Caco-2 (cell line): ENCODE results near the gene UBE2E2. TPM values are rescaled to one million over a fixed set of nuclear protein-coding genes. Genes with fewer than 3 reads are reported as not detected.

Source experiments
- BruUV-seq: library from RNA; stranded (reverse); fragments of 400-500 nt; replicated peaks from 2 replicates; lab custom pipeline; 2021; lab: Mats Ljungman, UMichigan
- CTCF ChIA-PET: fragments of 300-600 bp; sonication (Branson Sonifier 250); formaldehyde crosslinking; loops from one replicate; lab custom pipeline; 2022; ENCODE audit warnings: antibody characterized with exemption; lab: Charles Lee
- POLR2A ChIA-PET: fragments of 300-600 bp; sonication (Branson Sonifier 250); formaldehyde crosslinking; loops from one replicate; lab custom pipeline; 2022; ENCODE audit warnings: antibody characterized with exemption; lab: Charles Lee
- DNase-seq, 2 experiments: peaks; one replicate each; pipeline versions ENCODE4 v3.0.0 to v3.0.0-alpha.2; 2020 to 2022
- H3K27me3 ChIP-seq: replicated peaks from 2 replicates; pipeline ENCODE4 v1.6.0; 2011; ENCODE audit warnings: low read length; ENCODE audit not compliant: control insufficient read depth, insufficient read depth
- H3K36me3 ChIP-seq: 2 replicates; pipeline ENCODE4 v1.5.1; 2011; ENCODE audit warnings: low read length; ENCODE audit not compliant: control insufficient read depth, insufficient read depth
- H3K4me1 ChIP-seq: fragments of 250-450 bp; sonication (Bioruptor Pico); 2 replicates; pipeline ENCODE4 v1.5.1; 2020; ENCODE audit warnings: mild to moderate bottlenecking
- H3K4me3 ChIP-seq: 2 replicates; pipeline ENCODE4 v1.5.1; 2011; ENCODE audit warnings: low read depth, mild to moderate bottlenecking, control low read depth, low read length
- H3K9me3 ChIP-seq: fragments of 250-450 bp; sonication (Bioruptor Pico); 2 replicates; pipeline ENCODE4 v1.5.1; 2020; ENCODE audit warnings: mild to moderate bottlenecking, moderate library complexity
- H3K27ac Mint-ChIP-seq: one replicate; pipeline ENCODE4 v1.8.0; 2022; ENCODE audit warnings: mixed read lengths; ENCODE audit not compliant: unreplicated experiment
- H3K27me3 Mint-ChIP-seq: one replicate; pipeline ENCODE4 v1.8.0; 2022; ENCODE audit warnings: mixed read lengths; ENCODE audit not compliant: insufficient read depth, unreplicated experiment
- H3K36me3 Mint-ChIP-seq: one replicate; pipeline ENCODE4 v1.8.0; 2022; ENCODE audit warnings: mild to moderate bottlenecking, mixed read lengths; ENCODE audit not compliant: insufficient read depth, unreplicated experiment
- H3K4me1 Mint-ChIP-seq: one replicate; pipeline ENCODE4 v1.8.0; 2022; ENCODE audit warnings: low read depth, mixed read lengths; ENCODE audit not compliant: unreplicated experiment
- H3K4me3 Mint-ChIP-seq: one replicate; pipeline ENCODE4 v1.8.0; 2022; ENCODE audit warnings: mild to moderate bottlenecking, moderate library complexity, mixed read lengths; ENCODE audit not compliant: unreplicated experiment
- H3K9me3 Mint-ChIP-seq: one replicate; pipeline ENCODE4 v1.8.0; 2022; ENCODE audit warnings: mixed read lengths; ENCODE audit not compliant: unreplicated experiment
- CTCF ChIP-seq, 2 experiments: fragments of 200-600 bp in 1 of 2; IDR thresholded peaks; 1 replicate in 1 of 2; 2 replicates in 1 of 2; pipeline versions ENCODE4 v1.5.1 to v1.8.0; 2011 to 2022; ENCODE audit warnings: antibody characterized with exemption in 1 of 2, control low read depth in 1 of 2, inconsistent platforms in 1 of 2, low read depth in 1 of 2, low read length in 1 of 2, mild to moderate bottlenecking in 1 of 2, moderate library complexity in 1 of 2; ENCODE audit not compliant: insufficient read depth in 1 of 2, severe bottlenecking in 1 of 2, unreplicated experiment in 1 of 2
- intact Hi-C: fragments of 100-400 bp; cut with micrococcal nuclease; formaldehyde crosslinking; loops from one replicate; pipeline ENCODE4 v1.10.0; 2022; ENCODE audit not compliant: unreplicated experiment
- total RNA-seq: library from RNA; stranded (reverse); gene quantifications from 2 replicates; pipeline ENCODE4 v1.2.3, GENCODE V29; 2022

Gene UBE2E2
- total RNA-seq, 1 experiment from 2014 or later, result 83.8 TPM

GRCh38 chr3:23587513-23587912 lies 384.4 kb downstream of the UBE2E2 start:
- intact Hi-C loops, result no loop called here
- no peak overlapping the region for H3K4me3 ChIP-seq
- Mint-ChIP-seq H3K27ac (no peak overlapping the region), H3K4me1 (no peaks in the 10 kb centered on the region), H3K9me3 (peaks cover 9% of the 10 kb centered on the region), H3K36me3 (no peaks in the 10 kb centered on the region), H3K27me3 (no peaks in the 10 kb centered on the region), H3K4me3 (no peak overlapping the region)
- TF ChIP-seq CTCF (IDR thresholded peaks at IDR 0.05; ENCODE audit: insufficient read depth in 1 of 2, low read depth in 1 of 2, low read length in 1 of 2, severe bottlenecking in 1 of 2, unreplicated experiment in 1 of 2), result no peak
- POLR2A ChIA-PET, result no interaction called here
- BruUV-seq, result no TSS peak
- H3K36me3 ChIP-seq, result no peaks in the 10 kb centered on the region
- CTCF ChIA-PET, result no interaction called here
- H3K4me1 ChIP-seq, result no peaks in the 10 kb centered on the region
- DNase-seq, result no peak
- no peaks in the 10 kb centered on the region; the same call in 1 of the 2 replicates for H3K9me3 ChIP-seq
- H3K27me3 ChIP-seq, result no peaks in the 10 kb centered on the region

- no peaks in the 10 kb centered on the region for H3K36me3 Mint-ChIP-seq
- CTCF ChIA-PET, result no interaction called here
- no peaks in the 10 kb centered on the region for H3K4me1 Mint-ChIP-seq
- H3K27ac Mint-ChIP-seq, result no peak overlapping the region
- POLR2A ChIA-PET, result no interaction called here
- Histone ChIP-seq H3K4me3 (no peak overlapping the region), H3K9me3 (no peaks in the 10 kb centered on the region; the same call in 1 of the 2 replicates), H3K27me3 (no peaks in the 10 kb centered on the region), H3K36me3 (no peaks in the 10 kb centered on the region), H3K4me1 (no peaks in the 10 kb centered on the region)
- no peaks in the 10 kb centered on the region for H3K27me3 Mint-ChIP-seq
- TF ChIP-seq CTCF (IDR thresholded peaks at IDR 0.05; ENCODE audit: insufficient read depth in 1 of 2, low read depth in 1 of 2, low read length in 1 of 2, severe bottlenecking in 1 of 2, unreplicated experiment in 1 of 2), result no peak
- no peak overlapping the region for H3K4me3 Mint-ChIP-seq
- H3K9me3 Mint-ChIP-seq, result no peaks in the 10 kb centered on the region
- intact Hi-C loops, result no loop called here
- no TSS peak for BruUV-seq
- DNase-seq, result no peak
Measured at GRCh38 chr3:23588547-23588946, 385.4 kb downstream of the UBE2E2 start.

GRCh38 chr3:23589602-23590001 lies 386.5 kb downstream of the UBE2E2 start:
- CTCF ChIA-PET, result no interaction called here
- intact Hi-C loops, result no loop called here
- TF ChIP-seq CTCF (IDR thresholded peaks at IDR 0.05; ENCODE audit: insufficient read depth in 1 of 2, low read depth in 1 of 2, low read length in 1 of 2, severe bottlenecking in 1 of 2, unreplicated experiment in 1 of 2), result no peak
- Histone ChIP-seq H3K4me3 (no peak overlapping the region), H3K27me3 (no peaks in the 10 kb centered on the region), H3K4me1 (no peaks in the 10 kb centered on the region), H3K9me3 (no peaks in the 10 kb centered on the region), H3K36me3 (no peaks in the 10 kb centered on the region)
- DNase-seq, result no peak
- no peaks in the 10 kb centered on the region for H3K36me3 Mint-ChIP-seq
- POLR2A ChIA-PET, result no interaction called here
- no peaks in the 10 kb centered on the region for H3K4me1 Mint-ChIP-seq
- H3K4me3 Mint-ChIP-seq, result no peak overlapping the region
- no peaks in the 10 kb centered on the region for H3K9me3 Mint-ChIP-seq
- H3K27ac Mint-ChIP-seq, result no peak overlapping the region
- H3K27me3 Mint-ChIP-seq, result no peaks in the 10 kb centered on the region
- BruUV-seq, result no TSS peak
